ENCODE data around the gene RUBCNL. TPM values are rescaled to one million over a fixed set of nuclear protein-coding genes. Genes with fewer than 3 reads are reported as not detected.
"Not testable (repeated sequence)": the region's sequence is repeated elsewhere in the genome, so short reads cannot be mapped to it uniquely, and the experiment has no call there.

The RUBCNL gene
- total RNA-seq, 1 experiment from 2014 or later, result not detected

- BruUV-seq (replicated peaks), result no TSS peak
- in situ Hi-C loops (cut with HindIII; ENCODE audit: low pct_unique_long_range_greater_than_20kb, low sequenced_read_pairs), result no loop called here
- Histone ChIP-seq H3K36me3 (ENCODE audit: control insufficient read depth, insufficient read depth, low read length) (no peaks in the 10 kb centered on the region), H3K27me3 (ENCODE audit: control insufficient read depth, insufficient read depth, low read length) (no peaks in the 10 kb centered on the region), H3K9me3 (ENCODE audit: control insufficient read depth, insufficient read depth, low read depth, low read length) (no peaks in the 10 kb centered on the region), H3K4me1 (ENCODE audit: control insufficient read depth, insufficient read depth, low read length) (no peaks in the 10 kb centered on the region), H3K4me3 (ENCODE audit: low read depth in 2 of 2, low read length in 2 of 2) (no peak overlapping the region), H3K27ac (ENCODE audit: low read length) (no peak overlapping the region)
- TF ChIP-seq POLR2AphosphoS5 (IDR thresholded peaks at IDR 0.05; ENCODE audit: low read depth, low read length), result no peak
- TF ChIP-seq, protein P1, sequence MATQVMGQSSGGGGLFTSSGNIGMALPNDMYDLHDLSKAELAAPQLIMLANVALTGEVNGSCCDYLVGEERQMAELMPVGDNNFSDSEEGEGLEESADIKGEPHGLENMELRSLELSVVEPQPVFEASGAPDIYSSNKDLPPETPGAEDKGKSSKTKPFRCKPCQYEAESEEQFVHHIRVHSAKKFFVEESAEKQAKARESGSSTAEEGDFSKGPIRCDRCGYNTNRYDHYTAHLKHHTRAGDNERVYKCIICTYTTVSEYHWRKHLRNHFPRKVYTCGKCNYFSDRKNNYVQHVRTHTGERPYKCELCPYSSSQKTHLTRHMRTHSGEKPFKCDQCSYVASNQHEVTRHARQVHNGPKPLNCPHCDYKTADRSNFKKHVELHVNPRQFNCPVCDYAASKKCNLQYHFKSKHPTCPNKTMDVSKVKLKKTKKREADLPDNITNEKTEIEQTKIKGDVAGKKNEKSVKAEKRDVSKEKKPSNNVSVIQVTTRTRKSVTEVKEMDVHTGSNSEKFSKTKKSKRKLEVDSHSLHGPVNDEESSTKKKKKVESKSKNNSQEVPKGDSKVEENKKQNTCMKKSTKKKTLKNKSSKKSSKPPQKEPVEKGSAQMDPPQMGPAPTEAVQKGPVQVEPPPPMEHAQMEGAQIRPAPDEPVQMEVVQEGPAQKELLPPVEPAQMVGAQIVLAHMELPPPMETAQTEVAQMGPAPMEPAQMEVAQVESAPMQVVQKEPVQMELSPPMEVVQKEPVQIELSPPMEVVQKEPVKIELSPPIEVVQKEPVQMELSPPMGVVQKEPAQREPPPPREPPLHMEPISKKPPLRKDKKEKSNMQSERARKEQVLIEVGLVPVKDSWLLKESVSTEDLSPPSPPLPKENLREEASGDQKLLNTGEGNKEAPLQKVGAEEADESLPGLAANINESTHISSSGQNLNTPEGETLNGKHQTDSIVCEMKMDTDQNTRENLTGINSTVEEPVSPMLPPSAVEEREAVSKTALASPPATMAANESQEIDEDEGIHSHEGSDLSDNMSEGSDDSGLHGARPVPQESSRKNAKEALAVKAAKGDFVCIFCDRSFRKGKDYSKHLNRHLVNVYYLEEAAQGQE (IDR thresholded peaks at IDR 0.05; ENCODE audit: insufficient read depth in 1 of 2, low read depth in 2 of 2, low read length in 1 of 2), result no peak
- TF ChIP-seq SIN3A (IDR thresholded peaks at IDR 0.05; ENCODE audit: borderline replicate concordance, insufficient read depth, low read depth, low read length), result no peak
- TF ChIP-seq CTCF (IDR thresholded peaks at IDR 0.05), result no peak
- TF ChIP-seq TCF7L2 (IDR thresholded peaks at IDR 0.05; ENCODE audit: low read depth, low read length), result no peak
- CTCF ChIA-PET, result no interaction called here
- POLR2A ChIA-PET, result no interaction called here
- intact Hi-C loops (cut with micrococcal nuclease; ENCODE audit: unreplicated experiment), result no loop called here
- ATAC-seq (no peak), DNase-seq (ENCODE audit: low read depth, low spot score) (no peak)
These were observed 13.4 kb downstream of the RUBCNL start for GRCh38 chr13:46373623-46374022.

- H3K27ac ChIP-seq (ENCODE audit: low read length); H3K36me3 ChIP-seq (ENCODE audit: control insufficient read depth, insufficient read depth, low read length); intact Hi-C loops (cut with micrococcal nuclease; ENCODE audit: unreplicated experiment); ATAC-seq; in situ Hi-C loops (cut with HindIII; ENCODE audit: low pct_unique_long_range_greater_than_20kb, low sequenced_read_pairs); H3K4me3 ChIP-seq (ENCODE audit: low read depth in 2 of 2, low read length in 2 of 2); H3K9me3 ChIP-seq (ENCODE audit: control insufficient read depth, insufficient read depth, low read depth, low read length); POLR2A ChIA-PET; BruUV-seq (replicated peaks); H3K4me1 ChIP-seq (ENCODE audit: control insufficient read depth, insufficient read depth, low read length); CTCF ChIA-PET; DNase-seq (ENCODE audit: low read depth, low spot score); H3K27me3 ChIP-seq (ENCODE audit: control insufficient read depth, insufficient read depth, low read length): not testable (repeated sequence)
These were observed 14.1 kb downstream of the RUBCNL start for GRCh38 chr13:46372938-46373337.

- intact Hi-C loops (cut with micrococcal nuclease; ENCODE audit: unreplicated experiment) (no loop called here), in situ Hi-C loops (cut with HindIII; ENCODE audit: low pct_unique_long_range_greater_than_20kb, low sequenced_read_pairs) (no loop called here)
- Histone ChIP-seq H3K27me3 (ENCODE audit: control insufficient read depth, insufficient read depth, low read length) (no peaks in the 10 kb centered on the region), H3K4me3 (ENCODE audit: low read depth in 2 of 2, low read length in 2 of 2) (no peak overlapping the region), H3K9me3 (ENCODE audit: control insufficient read depth, insufficient read depth, low read depth, low read length) (no peaks in the 10 kb centered on the region), H3K36me3 (ENCODE audit: control insufficient read depth, insufficient read depth, low read length) (no peaks in the 10 kb centered on the region), H3K4me1 (ENCODE audit: control insufficient read depth, insufficient read depth, low read length) (no peaks in the 10 kb centered on the region), H3K27ac (ENCODE audit: low read length) (no peak overlapping the region)
- POLR2A ChIA-PET, result no interaction called here
- TF ChIP-seq SIN3A (IDR thresholded peaks at IDR 0.05; ENCODE audit: borderline replicate concordance, insufficient read depth, low read depth, low read length) (no peak), CTCF (IDR thresholded peaks at IDR 0.05) (no peak), TCF7L2 (IDR thresholded peaks at IDR 0.05; ENCODE audit: low read depth, low read length) (no peak), POLR2AphosphoS5 (IDR thresholded peaks at IDR 0.05; ENCODE audit: low read depth, low read length) (no peak)
- TF ChIP-seq, protein P1 (IDR thresholded peaks at IDR 0.05; ENCODE audit: insufficient read depth in 1 of 2, low read depth in 2 of 2, low read length in 1 of 2), result no peak
- DNase-seq (ENCODE audit: low read depth, low spot score), result no peak
- no TSS peak for BruUV-seq (replicated peaks)
- no peak for ATAC-seq
- CTCF ChIA-PET, result no interaction called here
These were observed 15.0 kb downstream of the RUBCNL start for GRCh38 chr13:46372071-46372470.

Measured in Panc1 (cell line).